ENCODE results near the gene TMEM98. TPM values are rescaled to one million over a fixed set of nuclear protein-coding genes. Genes with fewer than 3 reads are reported as not detected.
A peak's percentile ranks its signal among the peaks of the same experiment; 100 is the strongest.

TMEM98 gene
- total and polyA plus RNA-seq, 2 of the 8 experiments (the other 6 are each of a cell fraction or from before 2014, with no cell fraction given): 86.1 to 232 TPM

- FAIRE-seq: no peak
- H3K79me2 ChIP-seq (ENCODE audit: control insufficient read depth in 1 of 2, insufficient read depth in 2 of 2, low read length in 2 of 2): no peaks in the 10 kb centered on the region
- no peak overlapping the region for H3K27ac ChIP-seq (ENCODE audit: low read depth, low read length)
- no peak overlapping the region for H3K56ac ChIP-seq (replicated peaks; ENCODE audit: insufficient read length, low read depth, low read length)
- H3K14ac ChIP-seq (ENCODE audit: insufficient read length): no peak overlapping the region
- no peaks in the 10 kb centered on the region for H3K23me2 ChIP-seq (ENCODE audit: low read depth, low read length)
- TF ChIP-seq ASH2L (IDR thresholded peaks at IDR 0.05; ENCODE audit: low read length): no peak
- TF ChIP-seq POLR2A (IDR thresholded peaks at IDR 0.05; ENCODE audit: control extremely low read depth in 1 of 2, low read depth in 2 of 2, low read length in 2 of 2): no peak
- TF ChIP-seq USF2 (IDR thresholded peaks at IDR 0.05; ENCODE audit: low read length): no peak
- no peak for TF ChIP-seq ZNF274 (IDR thresholded peaks at IDR 0.05; ENCODE audit: borderline replicate concordance, extremely low read depth, low read length)
- TF ChIP-seq TAF7 (optimal IDR thresholded peaks at IDR 0.05; ENCODE audit: borderline replicate concordance, low read depth, low read length): no peak
- no peak for TF ChIP-seq SIX5 (IDR thresholded peaks at IDR 0.05; ENCODE audit: low read depth, low read length)
- no peak for TF ChIP-seq CEBPB (IDR thresholded peaks at IDR 0.05; ENCODE audit: low read depth, low read length)
- TF ChIP-seq, protein P1, sequence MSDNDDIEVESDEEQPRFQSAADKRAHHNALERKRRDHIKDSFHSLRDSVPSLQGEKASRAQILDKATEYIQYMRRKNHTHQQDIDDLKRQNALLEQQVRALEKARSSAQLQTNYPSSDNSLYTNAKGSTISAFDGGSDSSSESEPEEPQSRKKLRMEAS (IDR thresholded peaks at IDR 0.05): no peak
- TF ChIP-seq BACH1 (IDR thresholded peaks at IDR 0.05; ENCODE audit: low read length): no peak
- TF ChIP-seq ATF3 (IDR thresholded peaks at IDR 0.05; ENCODE audit: insufficient read depth, low read depth, low read length): no peak
- no peak for TF ChIP-seq CHD2 (IDR thresholded peaks at IDR 0.05; ENCODE audit: low read length)
- no peaks in the 10 kb centered on the region for H4K20me1 ChIP-seq (replicated peaks in 1 of 2; ENCODE audit: control insufficient read depth in 1 of 2, insufficient read depth in 2 of 2, low read length in 2 of 2)
- H3K79me1 ChIP-seq (ENCODE audit: low read depth, low read length): no peaks in the 10 kb centered on the region
- H3K27me3 ChIP-seq (replicated peaks in 1 of 4; ENCODE audit: control insufficient read depth in 3 of 4, extremely low read depth in 1 of 4, insufficient read depth in 3 of 4, low read length in 3 of 4): no peaks in the 10 kb centered on the region
- H2BK5ac ChIP-seq (ENCODE audit: low read depth, low read length): no peak overlapping the region
- H2BK12ac ChIP-seq (ENCODE audit: low read depth, low read length): no peak overlapping the region
- no peak overlapping the region for H3K4ac ChIP-seq (replicated peaks; ENCODE audit: insufficient read length, low read depth, low read length)
- H3K4me2 ChIP-seq (ENCODE audit: insufficient read depth in 1 of 2, low read depth in 2 of 2, low read length in 2 of 2): no peak overlapping the region
- H3K4me3 ChIP-seq (ENCODE audit: extremely low read depth in 1 of 4, insufficient read depth in 2 of 4, low read depth in 3 of 4, low read length in 4 of 4): no peak overlapping the region
- H4K91ac ChIP-seq (replicated peaks; ENCODE audit: insufficient read length, low read length): no peak overlapping the region
- no peak overlapping the region for H2BK120ac ChIP-seq (replicated peaks; ENCODE audit: low read depth, low read length)
- no peak overlapping the region for H4K8ac ChIP-seq (ENCODE audit: extremely low read depth, insufficient read depth, low read length)
- H3K23ac ChIP-seq (ENCODE audit: insufficient read length): no peak overlapping the region
- ChIA-PET POLR2A (ENCODE audit: partially characterized antibody) (no interaction called here), CTCF (ENCODE audit: partially characterized antibody) (interaction anchor here (0.6 to 5.1 kb wide), 3 partner anchors 23 to 121 kb away, joined by 3 to 26 read pairs (median 3); partner anchors contain the start of gene MYO1D)
- H3K9ac ChIP-seq (replicated peaks in 1 of 4; ENCODE audit: extremely low read depth in 1 of 4, low read depth in 3 of 4, low read length in 3 of 4): no peak overlapping the region
- H3K4me1 ChIP-seq (replicated peaks in 1 of 4; ENCODE audit: control insufficient read depth in 3 of 4, insufficient read depth in 4 of 4, low read length in 3 of 4): no peaks in the 10 kb centered on the region
- 0 out of 2 replicates have a peak overlapping the region, but pooled peaks have one; percentile 9 for H2AFZ ChIP-seq (ENCODE audit: low read length)
- H4K5ac ChIP-seq (ENCODE audit: insufficient read length, low read depth, low read length): no peak overlapping the region
- 86% methylated on average over 5 of the region's 5 CpGs; no CpG with 5 or more reads in 1 of the 2 experiments for WGBS, 2 experiments (ENCODE audit: extremely low coverage in 1 of 2, insufficient coverage in 1 of 2, insufficient read length in 1 of 2, insufficient replicate concordance in 2 of 2, low coverage in 1 of 2, low lambda C conversion rate in 2 of 2, missing lambda C conversion rate in 1 of 2)
- H3K18ac ChIP-seq (ENCODE audit: extremely low read depth, low read length): no peak overlapping the region
- H2BK15ac ChIP-seq (ENCODE audit: low read length): no peak overlapping the region
- no peak for DNase-seq (ENCODE audit: low read depth in 1 of 2, low spot score in 2 of 2)
- no peaks in the 10 kb centered on the region for H3K36me3 ChIP-seq (ENCODE audit: control insufficient read depth in 2 of 4, insufficient read depth in 4 of 4, low read length in 3 of 4)
- no peak overlapping the region for H2BK20ac ChIP-seq (ENCODE audit: low read length)
- no peak overlapping the region for H2AK5ac ChIP-seq (ENCODE audit: low read depth, low read length)
- H3K9me3 ChIP-seq (ENCODE audit: insufficient read depth in 2 of 2, low read depth in 1 of 2, low read length in 1 of 2): peaks cover 0 to 4% of the 10 kb centered on the region in 2 experiments; a peak in 2 of 4 replicates
Measured at GRCh38 chr17:32903774-32904673, 23.9 kb upstream of the TMEM98 start.
